DND-41 (cell line): Measurements from ENCODE around the gene ZCCHC8.

Experiments
- CTCF ChIP-seq: IDR thresholded peaks from 2 replicates; pipeline ENCODE4 v1.5.1; 2012; ENCODE audit warnings: borderline replicate concordance, low read length, moderate library complexity, mild to moderate bottlenecking; ENCODE audit not compliant: poor library complexity, severe bottlenecking; ENCODE audit errors: extremely low read depth
- EZH2 ChIP-seq: IDR thresholded peaks from 3 replicates; pipeline ENCODE4 v1.6.1; 2012; ENCODE audit warnings: borderline replicate concordance, low read depth, mild to moderate bottlenecking, moderate library complexity, low read length, inconsistent platforms; ENCODE audit not compliant: severe bottlenecking

GRCh38 chr12:122486805-122487426 lies 13.8 kb downstream of the ZCCHC8 start:
- TF ChIP-seq CTCF (no peak), EZH2 (no peak)
